Measurements from ENCODE around the gene HNRNPD.
"Not testable (repeated sequence)": the region's sequence is repeated elsewhere in the genome, so short reads cannot be mapped to it uniquely, and the experiment has no call there.

The HNRNPD gene

GRCh38 chr4:82372517-82373485 lies 990 bp downstream of the HNRNPD start:
- peak overlapping the region; percentile 100 for H3K4me3 ChIP-seq
- H3K27ac ChIP-seq = peak overlapping the region; percentile 98 to 100
- peak; percentile 82 for DNase-seq (ENCODE audit: low spot score)
- no peak for TF ChIP-seq CTCF (IDR thresholded peaks at IDR 0.05)

DNA sequence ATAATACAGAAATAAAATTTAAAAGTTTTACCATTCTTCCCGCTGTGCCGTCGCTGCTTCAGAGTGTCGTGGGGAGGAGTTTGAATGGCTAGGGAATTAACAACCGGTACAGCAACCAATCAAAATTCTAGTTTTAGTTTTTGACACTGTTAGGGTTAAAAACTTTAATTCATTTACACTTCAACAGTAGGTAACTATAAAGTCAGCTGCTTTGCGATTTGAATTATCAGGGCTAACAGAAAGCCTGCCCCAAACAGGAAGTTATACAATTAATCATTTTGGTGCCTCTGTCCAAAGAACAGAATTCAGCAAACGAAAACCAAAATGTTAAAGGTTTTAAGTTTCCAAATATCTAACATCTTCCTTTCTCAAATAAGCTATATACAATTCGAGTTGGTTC lies 2.3 kb downstream of the HNRNPD start:
- H3K4me3 ChIP-seq = peak overlapping the region; percentile 100
- DNase-seq (ENCODE audit: low spot score) = no peak
- no peak for TF ChIP-seq CTCF (IDR thresholded peaks at IDR 0.05)
- H3K27ac ChIP-seq = peak overlapping the region; percentile 26 to 98

DNA sequence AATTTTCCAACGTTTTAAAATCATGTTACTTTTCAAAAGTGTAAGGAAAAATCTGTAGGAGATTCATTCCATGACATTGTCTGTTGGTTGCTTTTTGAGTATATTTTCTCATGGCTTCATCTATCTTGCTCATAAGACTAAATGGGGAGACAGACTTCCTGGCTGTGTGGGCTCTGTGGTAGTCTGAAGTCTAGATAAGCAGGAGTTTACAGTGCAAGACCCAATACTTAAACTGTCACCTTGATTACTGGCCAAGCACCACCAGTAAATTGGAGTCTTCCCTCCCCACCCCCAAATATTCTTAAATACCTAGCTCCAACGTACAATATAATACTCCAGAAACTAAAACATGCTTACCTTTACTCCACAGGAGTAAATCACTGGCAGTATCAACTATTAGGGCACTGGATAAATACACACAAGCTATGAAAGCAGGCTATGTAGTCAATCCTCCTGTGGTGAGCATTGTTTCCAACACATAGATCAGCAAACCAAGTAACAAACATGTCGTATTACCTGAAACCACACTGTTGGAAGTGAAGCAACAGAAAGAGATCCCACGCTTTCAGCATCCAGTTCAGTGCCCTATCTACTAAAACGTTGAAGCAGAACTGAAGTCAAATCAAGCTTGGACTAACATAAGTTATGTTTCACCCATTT lies 6.2 kb downstream of the HNRNPD start:
- no peak overlapping the region for H3K27ac ChIP-seq
- DNase-seq (ENCODE audit: low spot score) = no peak
- peak overlapping the region; percentile 38 for H3K4me3 ChIP-seq
- no peak for TF ChIP-seq CTCF (IDR thresholded peaks at IDR 0.05)

GRCh38 chr4:82366431-82366830 lies 7.4 kb downstream of the HNRNPD start:
- not testable (repeated sequence) for DNase-seq (ENCODE audit: low spot score); H3K27ac ChIP-seq; H3K4me3 ChIP-seq

DNA sequence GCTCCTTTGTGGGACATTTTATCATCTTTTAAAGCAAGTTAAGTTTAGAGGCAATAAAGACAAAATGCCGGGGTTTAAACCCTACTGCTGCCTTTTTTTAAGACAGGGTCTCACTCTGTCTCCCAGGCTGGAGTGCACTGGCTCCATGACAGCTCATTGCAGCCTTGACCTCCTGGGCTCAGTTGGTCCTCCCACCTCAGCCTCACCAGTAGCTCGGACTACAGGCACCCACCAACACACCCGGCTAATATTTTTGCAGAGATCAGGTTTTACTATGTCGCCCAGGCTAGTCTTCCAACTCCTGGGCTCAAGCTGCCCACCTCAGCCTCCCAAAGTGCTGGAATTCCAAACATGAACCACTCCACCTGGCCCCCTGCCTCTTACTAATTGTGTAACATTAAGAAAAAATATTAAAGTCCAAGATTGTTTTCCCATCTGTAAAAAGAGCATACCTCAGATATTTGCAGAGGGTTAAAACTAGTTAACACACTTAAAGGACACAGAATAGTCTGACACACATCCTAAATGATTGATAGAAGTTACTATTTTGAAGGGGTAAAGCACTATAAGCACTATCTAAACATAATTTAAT lies 9.8 kb downstream of the HNRNPD start:
- no peak overlapping the region for H3K27ac ChIP-seq
- TF ChIP-seq CTCF (IDR thresholded peaks at IDR 0.05) = no peak
- H3K4me3 ChIP-seq = peak overlapping the region; percentile 18
- no peak for DNase-seq (ENCODE audit: low spot score)

DNA sequence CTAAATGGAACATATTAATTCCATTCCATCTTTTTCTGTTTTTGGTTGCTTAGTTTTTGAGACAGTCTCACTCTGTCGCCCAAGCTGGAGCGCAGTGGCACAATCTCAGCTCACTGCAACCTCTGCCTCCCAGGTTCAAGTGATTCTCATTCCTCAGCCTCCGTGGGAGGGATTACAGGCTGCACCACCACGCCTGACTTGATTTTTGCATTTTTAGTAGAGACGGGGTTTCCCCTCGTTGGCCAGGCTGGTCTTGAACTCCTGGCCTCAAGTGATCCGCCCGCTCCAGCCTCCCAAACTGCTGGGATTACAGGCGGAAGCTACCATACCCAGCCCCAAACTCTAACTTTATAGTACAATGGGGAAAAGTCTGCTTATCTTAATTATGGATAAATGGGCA lies 11.2 kb downstream of the HNRNPD start:
- DNase-seq (ENCODE audit: low spot score) = no peak
- H3K4me3 ChIP-seq = no peak overlapping the region
- TF ChIP-seq CTCF (IDR thresholded peaks at IDR 0.05) = no peak
- no peak overlapping the region for H3K27ac ChIP-seq
